A673 (cell line): ENCODE data around the gene FBLN1. TPM values are rescaled to one million over a fixed set of nuclear protein-coding genes. Genes with fewer than 3 reads are reported as not detected.

ENCODE experiments used
- BruUV-seq: library from RNA; stranded (reverse); fragments of 400-500 nt; replicated peaks from 2 replicates; lab custom pipeline; 2021; lab: Mats Ljungman, UMichigan
- CTCF ChIA-PET: fragments of 300-600 bp; sonication (Branson Sonifier 250); formaldehyde crosslinking; loops from one replicate; lab custom pipeline; 2022; ENCODE audit warnings: antibody characterized with exemption; lab: Charles Lee
- POLR2A ChIA-PET: fragments of 300-600 bp; sonication (Branson Sonifier 250); formaldehyde crosslinking; loops from one replicate; lab custom pipeline; 2022; ENCODE audit warnings: antibody characterized with exemption; ENCODE audit not compliant: low non-redundant PET; lab: Charles Lee
- DNase-seq: peaks from one replicate; pipeline ENCODE4 v3.0.0-alpha.2; 2015; ENCODE audit warnings: low spot score
- H3K27ac ChIP-seq: fragments of 200-600 bp; sonication (generic); 2 replicates; pipeline ENCODE4 v1.5.1; 2016; ENCODE audit warnings: mixed run types, low read depth, mild to moderate bottlenecking, mixed read lengths, antibody characterized with exemption, low read length; ENCODE audit not compliant: poor library complexity, severe bottlenecking
- H3K27me3 ChIP-seq: fragments of 200-600 bp; sonication (generic); replicated peaks from 2 replicates; pipeline ENCODE4 v1.6.1; 2017; ENCODE audit warnings: mixed run types, low read depth, mild to moderate bottlenecking, mixed read lengths, antibody characterized with exemption, low read length; ENCODE audit not compliant: insufficient read depth, poor library complexity
- H3K36me3 ChIP-seq: fragments of 200-600 bp; sonication (generic); 2 replicates; pipeline ENCODE4 v1.6.1; 2016; ENCODE audit warnings: mixed run types, mild to moderate bottlenecking, mixed read lengths, antibody characterized with exemption, low read length; ENCODE audit not compliant: insufficient read depth, poor library complexity, severe bottlenecking
- H3K4me1 ChIP-seq: fragments of 200-600 bp; sonication (generic); 2 replicates; pipeline ENCODE4 v1.6.1; 2017; ENCODE audit warnings: mixed run types, mild to moderate bottlenecking, mixed read lengths, antibody characterized with exemption, low read length; ENCODE audit not compliant: insufficient read depth, poor library complexity, severe bottlenecking
- H3K4me3 ChIP-seq: fragments of 200-600 bp; sonication (generic); 2 replicates; pipeline ENCODE4 v1.5.1; 2016; ENCODE audit warnings: low read depth, mixed run types, mild to moderate bottlenecking, mixed read lengths, low read length; ENCODE audit not compliant: poor library complexity, severe bottlenecking
- H3K9me3 ChIP-seq: fragments of 200-600 bp; sonication (generic); 2 replicates; pipeline ENCODE4 v1.6.1; 2016; ENCODE audit warnings: mixed run types, low read depth, mild to moderate bottlenecking, mixed read lengths, antibody characterized with exemption, low read length; ENCODE audit not compliant: poor library complexity, severe bottlenecking
- CTCF ChIP-seq: fragments of 300-800, 200-600 bp; sonication (generic); conservative IDR thresholded peaks from 2 replicates; pipeline ENCODE4 v1.5.1; 2017; ENCODE audit warnings: low read depth, mild to moderate bottlenecking, antibody characterized with exemption, low read length, moderate library complexity, mixed read lengths
- EZH2 ChIP-seq: fragments of 200-600 bp; sonication (generic); IDR thresholded peaks from 2 replicates; pipeline ENCODE4 v1.6.1; 2017; ENCODE audit warnings: borderline replicate concordance, low read depth, mild to moderate bottlenecking, mixed read lengths, antibody characterized with exemption, low read length; ENCODE audit not compliant: poor library complexity, severe bottlenecking
- intact Hi-C: fragments of 100-400 bp; cut with micrococcal nuclease; formaldehyde crosslinking; loops from one replicate; pipeline ENCODE4 v1.10.0; 2022; ENCODE audit not compliant: unreplicated experiment
- total RNA-seq: library from RNA; stranded (reverse); gene quantifications from 2 replicates; pipeline ENCODE4 v1.2.3, GENCODE V29; 2021

FBLN1 gene
- total RNA-seq, 1 experiment from 2014 or later: 96.4 TPM

- intact Hi-C loops: no loop called here
- no peak for DNase-seq
- Histone ChIP-seq H3K9me3 (no peaks in the 10 kb centered on the region), H3K4me3 (no peak overlapping the region), H3K36me3 (no peaks in the 10 kb centered on the region), H3K4me1 (no peaks in the 10 kb centered on the region), H3K27ac (no peak overlapping the region), H3K27me3 (no peaks in the 10 kb centered on the region)
- BruUV-seq: no TSS peak
- POLR2A ChIA-PET: no interaction called here
- TF ChIP-seq CTCF (no peak), EZH2 (no peak)
- CTCF ChIA-PET: no interaction called here
Measured at GRCh38 chr22:45585946-45586540, 83.4 kb downstream of the FBLN1 start.

- TF ChIP-seq EZH2 (no peak), CTCF (no peak)
- ChIA-PET CTCF (interaction anchor here (0.5 kb wide), 1 partner anchor 278 kb away, joined by 4 read pairs; no protein-coding TSS in a partner anchor), POLR2A (no interaction called here)
- no peaks in the 10 kb centered on the region for H3K9me3 ChIP-seq
- intact Hi-C loops: no loop called here
- BruUV-seq: no TSS peak
- H3K27me3 ChIP-seq: no peaks in the 10 kb centered on the region
- no peak for DNase-seq
- H3K4me1 ChIP-seq: no peaks in the 10 kb centered on the region
- no peak overlapping the region for H3K4me3 ChIP-seq
- no peaks in the 10 kb centered on the region for H3K36me3 ChIP-seq
- H3K27ac ChIP-seq: no peak overlapping the region
Measured at GRCh38 chr22:45586651-45587405, 84.1 kb downstream of the FBLN1 start.

GRCh38 chr22:45587638-45588505, 85.2 kb downstream of the FBLN1 start:
- no TSS peak for BruUV-seq
- H3K4me1 ChIP-seq: no peaks in the 10 kb centered on the region
- no peak overlapping the region for H3K4me3 ChIP-seq
- H3K27ac ChIP-seq: no peak overlapping the region
- intact Hi-C loops: no loop called here
- H3K36me3 ChIP-seq: no peaks in the 10 kb centered on the region
- ChIA-PET POLR2A (no interaction called here), CTCF (no interaction called here)
- H3K9me3 ChIP-seq: no peaks in the 10 kb centered on the region
- no peak for DNase-seq
- TF ChIP-seq CTCF: no peak
- no peak for TF ChIP-seq EZH2
- H3K27me3 ChIP-seq: no peaks in the 10 kb centered on the region
